ENCODE measurements around the gene HNRNPA2B1. TPM values are rescaled to one million over a fixed set of nuclear protein-coding genes. Genes with fewer than 3 reads are reported as not detected.

The HNRNPA2B1 gene
- total and polyA plus RNA-seq, 8 donors: 338 to 1,529 (median 1,312) TPM

GRCh38 chr7:26191233-26191973, 9.1 kb downstream of the HNRNPA2B1 start:
- no peaks in the 10 kb centered on the region for H3K27me3 ChIP-seq
- DNase-seq: no peak

GRCh38 chr7:26190417-26190869, 10.1 kb downstream of the HNRNPA2B1 start:
- ATAC-seq (no peak), DNase-seq (no peak)
- Histone ChIP-seq H3K9me3 (no peaks in the 10 kb centered on the region), H3K4me1 (peaks cover 23 to 69% of the 10 kb centered on the region in 2 donors), H3K27me3 (no peaks in the 10 kb centered on the region), H3K27ac (no peak overlapping the region), H3K36me3 (peaks cover 0 to 98% of the 10 kb centered on the region in 2 donors), H3K4me3 (no peak overlapping the region)
- TF ChIP-seq CTCF (IDR thresholded peaks at IDR 0.05): no peak
- intact Hi-C loops (cut with DNase I): loop anchor here in 1 of 2 donors (10.0 kb wide), 1 partner anchor 106 kb away; no protein-coding TSS in a partner anchor

More at GRCh38 chr7:26191233-26191973, 9.1 kb downstream of the HNRNPA2B1 start:
- TF ChIP-seq CTCF (IDR thresholded peaks at IDR 0.05): no peak
- intact Hi-C loops (cut with DNase I): loop anchor here in 1 of 2 donors (10.0 kb wide), 1 partner anchor 107 kb away; no protein-coding TSS in a partner anchor
- Histone ChIP-seq H3K4me3 (no peak overlapping the region), H3K36me3 (peaks cover 0 to 100% of the 10 kb centered on the region in 2 donors), H3K9me3 (no peaks in the 10 kb centered on the region), H3K4me1 (peaks cover 32 to 77% of the 10 kb centered on the region in 2 donors), H3K27ac (no peak overlapping the region)
- ATAC-seq: no peak

DNA sequence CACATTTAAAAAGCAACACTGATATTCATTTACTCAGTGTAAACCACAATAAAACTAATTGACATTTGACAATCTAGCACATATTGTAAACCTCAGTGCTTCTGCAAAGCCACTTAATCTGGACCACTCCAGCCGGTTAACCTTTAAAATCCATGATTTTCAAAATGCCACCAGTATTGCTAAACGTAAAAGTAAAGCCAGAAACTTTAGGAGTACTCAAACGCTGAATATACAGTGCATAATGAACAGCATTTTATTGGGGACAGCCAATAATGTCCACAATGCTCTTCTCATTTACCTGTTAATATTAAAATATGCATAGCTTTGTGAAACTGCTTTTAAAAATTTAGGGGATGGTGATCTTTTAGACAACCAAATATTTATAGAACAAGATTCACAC, 10.8 kb downstream of the HNRNPA2B1 start:
- Histone ChIP-seq H3K4me3 (no peak overlapping the region), H3K4me1 (peaks cover 17 to 62% of the 10 kb centered on the region in 2 donors), H3K36me3 (peaks cover 0 to 98% of the 10 kb centered on the region in 2 donors), H3K9me3 (no peaks in the 10 kb centered on the region), H3K27ac (no peak overlapping the region), H3K27me3 (no peaks in the 10 kb centered on the region)
- TF ChIP-seq CTCF (IDR thresholded peaks at IDR 0.05): no peak
- ATAC-seq: no peak
- intact Hi-C loops (cut with DNase I): loop anchor here in 1 of 2 donors (10.0 kb wide), 1 partner anchor 105 kb away; no protein-coding TSS in a partner anchor
- no peak for DNase-seq

DNA sequence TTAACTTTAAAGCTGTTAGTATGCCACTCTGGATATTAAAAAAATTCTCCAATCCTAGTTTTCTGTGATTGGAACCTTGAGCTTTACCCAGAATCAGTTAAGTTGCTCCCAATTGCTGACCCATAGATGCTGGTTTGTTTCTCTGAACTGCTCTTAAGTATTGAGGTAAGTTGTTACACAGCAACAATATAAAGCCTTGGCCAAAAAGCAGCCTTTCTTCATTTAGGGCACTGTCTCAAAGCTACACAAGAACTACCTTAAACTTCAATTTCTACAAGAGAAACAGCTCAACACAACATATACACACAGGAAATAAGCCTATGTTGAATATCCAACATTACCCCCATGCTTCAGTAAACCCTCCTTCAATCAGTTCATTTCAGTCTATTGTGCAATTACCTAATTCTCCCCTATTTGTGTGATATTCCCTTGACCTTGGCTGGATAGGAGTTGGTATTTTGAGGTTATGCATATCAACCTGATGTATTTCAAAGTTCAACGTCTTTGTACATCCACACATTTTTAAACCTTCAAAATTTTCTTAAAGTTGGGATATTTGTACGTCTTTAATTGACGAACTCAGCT, 11.5 kb downstream of the HNRNPA2B1 start:
- no peak for ATAC-seq
- peaks cover 0 to 96% of the 10 kb centered on the region in 2 donors for H3K36me3 ChIP-seq
- H3K27ac ChIP-seq: no peak overlapping the region
- TF ChIP-seq CTCF (IDR thresholded peaks at IDR 0.05): no peak
- no peak overlapping the region for H3K4me3 ChIP-seq
- no peak for DNase-seq
- peaks cover 11 to 55% of the 10 kb centered on the region in 2 donors for H3K4me1 ChIP-seq
- no peaks in the 10 kb centered on the region for H3K9me3 ChIP-seq
- no peaks in the 10 kb centered on the region for H3K27me3 ChIP-seq
- intact Hi-C loops (cut with DNase I): no loop called here

Data from left lung (tissue), 10 donors.